GM23248 (cell line): ENCODE data around the gene CDKN2B.

Source experiments
- EZH2 ChIP-seq: fragments of 200-600 bp; sonication (generic); IDR thresholded peaks from 2 replicates; pipeline ENCODE4 v1.6.1; 2018; ENCODE audit warnings: antibody characterized with exemption, mild to moderate bottlenecking; ENCODE audit not compliant: insufficient read depth, poor library complexity, severe bottlenecking
- EZH2phosphoT487 ChIP-seq: fragments of 200-600 bp; sonication (generic); IDR thresholded peaks from 2 replicates; pipeline ENCODE4 v1.6.1; 2018; ENCODE audit warnings: antibody characterized with exemption, moderate library complexity, mild to moderate bottlenecking, low read depth; ENCODE audit not compliant: insufficient read depth

GRCh38 chr9:21966140-21966851 is 42.8 kb downstream of the CDKN2B start:
- TF ChIP-seq EZH2 (no peak), EZH2phosphoT487 (no peak)
